Osteocyte (in vitro differentiated cells): Measurements from ENCODE around the gene CMSS1. TPM values are rescaled to one million over a fixed set of nuclear protein-coding genes. Genes with fewer than 3 reads are reported as not detected.

Source experiments
- DNase-seq: peaks from one replicate; pipeline ENCODE4 v3.0.0; 2021; ENCODE audit warnings: mixed read lengths; ENCODE audit not compliant: unreplicated experiment; ENCODE audit errors: extremely low spot score
- H3K27ac Mint-ChIP-seq: one replicate; pipeline ENCODE4 v1.8.0; 2021; ENCODE audit warnings: mild to moderate bottlenecking, mixed read lengths; ENCODE audit not compliant: unreplicated experiment
- H3K27me3 Mint-ChIP-seq: one replicate; pipeline ENCODE4 v1.8.0; 2021; ENCODE audit warnings: mixed read lengths; ENCODE audit not compliant: unreplicated experiment
- H3K36me3 Mint-ChIP-seq: one replicate; pipeline ENCODE4 v1.8.0; 2021; ENCODE audit warnings: mixed read lengths; ENCODE audit not compliant: unreplicated experiment
- H3K4me1 Mint-ChIP-seq: one replicate; pipeline ENCODE4 v1.8.0; 2021; ENCODE audit warnings: mixed read lengths; ENCODE audit not compliant: unreplicated experiment
- H3K4me3 Mint-ChIP-seq: one replicate; pipeline ENCODE4 v1.8.0; 2021; ENCODE audit warnings: mild to moderate bottlenecking, moderate library complexity, mixed read lengths; ENCODE audit not compliant: unreplicated experiment
- H3K9me3 Mint-ChIP-seq: one replicate; pipeline ENCODE4 v1.8.0; 2021; ENCODE audit warnings: mixed read lengths; ENCODE audit not compliant: unreplicated experiment
- total RNA-seq: library from RNA; stranded (reverse); gene quantifications from 2 replicates; pipeline ENCODE4 v1.2.1, GENCODE V29; 2021
- TF ChIP-seq, protein P1 (sequence below): fragments of 200-600 bp; sonication (generic); IDR thresholded peaks from 2 replicates; pipeline ENCODE4 v1.5.0; 2021; ENCODE audit warnings: antibody characterized with exemption, mild to moderate bottlenecking, moderate library complexity

CMSS1 gene
- total RNA-seq, 1 donor from 2014 or later = 38.5 TPM

DNA sequence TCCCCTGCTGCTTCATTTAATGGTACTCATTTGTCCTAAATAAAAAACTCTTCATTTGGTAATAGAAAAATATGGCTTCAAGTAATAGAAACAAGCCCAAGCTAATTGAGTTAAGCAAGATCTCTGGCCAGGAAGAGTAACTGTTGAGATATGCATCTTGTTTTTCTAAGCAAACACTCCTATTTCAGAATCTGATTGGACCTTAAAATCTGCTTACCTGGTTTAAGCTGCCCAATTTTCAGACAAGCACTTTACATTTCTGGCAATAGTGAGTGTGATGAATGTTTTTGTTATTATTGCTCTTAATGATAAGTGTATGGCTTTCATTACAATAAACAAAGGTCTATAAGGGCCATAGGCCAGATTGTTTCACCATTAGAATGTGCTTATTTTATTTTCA is 86.2 kb downstream of the CMSS1 start:
- H3K36me3 Mint-ChIP-seq = peaks cover 2% of the 10 kb centered on the region
- no peak overlapping the region for H3K4me3 Mint-ChIP-seq
- peaks cover 26% of the 10 kb centered on the region for H3K4me1 Mint-ChIP-seq
- H3K27me3 Mint-ChIP-seq = no peaks in the 10 kb centered on the region
- TF ChIP-seq, protein P1, sequence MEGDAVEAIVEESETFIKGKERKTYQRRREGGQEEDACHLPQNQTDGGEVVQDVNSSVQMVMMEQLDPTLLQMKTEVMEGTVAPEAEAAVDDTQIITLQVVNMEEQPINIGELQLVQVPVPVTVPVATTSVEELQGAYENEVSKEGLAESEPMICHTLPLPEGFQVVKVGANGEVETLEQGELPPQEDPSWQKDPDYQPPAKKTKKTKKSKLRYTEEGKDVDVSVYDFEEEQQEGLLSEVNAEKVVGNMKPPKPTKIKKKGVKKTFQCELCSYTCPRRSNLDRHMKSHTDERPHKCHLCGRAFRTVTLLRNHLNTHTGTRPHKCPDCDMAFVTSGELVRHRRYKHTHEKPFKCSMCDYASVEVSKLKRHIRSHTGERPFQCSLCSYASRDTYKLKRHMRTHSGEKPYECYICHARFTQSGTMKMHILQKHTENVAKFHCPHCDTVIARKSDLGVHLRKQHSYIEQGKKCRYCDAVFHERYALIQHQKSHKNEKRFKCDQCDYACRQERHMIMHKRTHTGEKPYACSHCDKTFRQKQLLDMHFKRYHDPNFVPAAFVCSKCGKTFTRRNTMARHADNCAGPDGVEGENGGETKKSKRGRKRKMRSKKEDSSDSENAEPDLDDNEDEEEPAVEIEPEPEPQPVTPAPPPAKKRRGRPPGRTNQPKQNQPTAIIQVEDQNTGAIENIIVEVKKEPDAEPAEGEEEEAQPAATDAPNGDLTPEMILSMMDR = no peak
- H3K9me3 Mint-ChIP-seq = no peaks in the 10 kb centered on the region
- no peak for DNase-seq
- H3K27ac Mint-ChIP-seq = no peak overlapping the region

DNA sequence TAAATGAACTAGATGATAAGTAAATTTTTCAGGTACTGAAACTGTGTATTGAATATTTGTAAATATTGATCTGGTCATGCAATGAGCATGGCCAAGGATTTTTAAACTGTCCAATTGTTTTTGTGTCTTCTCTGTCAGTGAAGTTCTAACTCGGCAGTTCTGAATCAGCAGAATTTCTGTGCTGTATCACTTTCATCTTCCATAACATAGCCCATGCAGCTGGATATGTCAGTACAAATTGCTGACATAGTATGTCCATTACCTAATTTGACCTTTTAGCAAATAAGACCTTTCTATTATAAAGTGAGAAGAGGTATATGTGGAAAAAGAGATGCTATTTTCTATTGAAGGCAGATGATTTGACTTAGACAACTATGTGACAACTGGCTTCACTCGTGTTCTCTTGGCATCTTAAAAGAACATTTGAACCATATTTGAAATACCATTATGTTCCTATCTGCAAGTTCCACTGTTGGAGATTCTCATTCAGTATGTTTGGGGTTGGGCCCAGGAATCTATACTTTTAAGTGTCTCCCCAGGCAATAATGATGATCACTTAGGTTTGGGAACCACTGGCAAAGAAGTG is 90.4 kb downstream of the CMSS1 start:
- Mint-ChIP-seq H3K4me3 (no peak overlapping the region), H3K27me3 (no peaks in the 10 kb centered on the region), H3K36me3 (peaks cover 2% of the 10 kb centered on the region), H3K9me3 (no peaks in the 10 kb centered on the region), H3K27ac (no peak overlapping the region), H3K4me1 (peaks cover 16% of the 10 kb centered on the region)
- no peak for DNase-seq
- TF ChIP-seq, protein P1 = no peak

DNA sequence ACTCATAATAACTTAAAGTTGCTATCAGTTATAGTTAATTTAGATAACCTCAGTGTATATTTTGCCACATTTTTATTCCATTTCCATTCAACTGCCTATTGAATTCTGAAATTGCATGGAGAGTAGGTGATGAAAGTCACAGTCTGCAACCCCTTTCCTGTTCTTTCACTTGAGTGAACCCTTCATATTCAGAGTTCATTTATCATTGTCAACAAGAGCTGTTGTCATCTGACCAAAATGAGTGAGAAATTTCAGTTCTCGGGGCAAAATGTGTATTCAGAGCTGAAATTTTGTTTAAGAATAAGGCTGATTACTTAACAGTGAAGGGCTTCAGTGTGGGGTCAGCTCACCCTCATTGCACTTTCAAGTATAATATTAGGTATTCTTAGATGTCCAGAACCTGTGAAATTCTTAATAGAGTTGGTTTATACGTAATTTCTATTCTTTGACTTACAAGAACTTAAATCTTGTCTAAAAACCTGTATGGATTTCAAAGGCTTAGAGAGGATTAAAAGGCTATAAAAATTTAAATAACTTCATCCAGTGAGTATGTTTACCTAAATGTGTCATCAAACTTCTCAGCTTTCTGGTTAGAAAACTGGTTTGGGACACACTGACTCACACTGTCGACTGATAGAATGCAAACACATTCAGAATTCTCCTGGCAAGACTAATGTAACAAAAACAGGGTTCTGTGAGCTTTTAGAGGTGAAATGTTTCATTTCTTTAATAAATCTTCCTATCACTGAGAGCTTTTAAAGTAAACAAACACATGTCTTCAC is 92.2 kb downstream of the CMSS1 start:
- H3K27ac Mint-ChIP-seq = peak overlapping the region; percentile 65
- peaks cover 2% of the 10 kb centered on the region for H3K36me3 Mint-ChIP-seq
- DNase-seq = no peak
- no peaks in the 10 kb centered on the region for H3K27me3 Mint-ChIP-seq
- TF ChIP-seq, protein P1 = no peak
- H3K9me3 Mint-ChIP-seq = no peaks in the 10 kb centered on the region
- H3K4me3 Mint-ChIP-seq = no peak overlapping the region
- H3K4me1 Mint-ChIP-seq = peaks cover 14% of the 10 kb centered on the region

DNA sequence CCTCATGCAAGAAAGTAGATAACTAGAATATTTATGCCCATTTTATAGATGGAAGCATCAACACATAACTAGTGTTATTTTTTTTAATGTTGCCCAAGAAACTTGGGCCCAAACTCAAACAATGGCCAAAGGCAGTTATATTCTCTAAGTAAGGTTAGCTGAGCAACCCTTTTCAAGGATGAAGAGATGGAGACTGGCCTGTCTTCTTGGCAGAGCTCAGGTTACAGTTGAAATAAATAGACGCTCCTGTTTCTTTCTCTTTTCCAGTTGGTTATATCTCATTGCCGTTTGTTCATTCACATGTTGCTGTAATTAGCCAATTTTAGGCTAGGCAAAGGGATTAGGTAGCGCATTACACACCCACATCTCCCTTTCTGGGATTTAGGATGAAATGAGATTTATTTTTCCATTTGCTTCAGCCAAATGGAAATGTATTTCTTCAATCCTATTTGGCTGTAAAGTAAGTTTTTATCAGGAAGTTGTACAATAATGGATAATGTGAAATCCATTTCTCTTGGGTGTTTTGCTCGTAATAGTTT is 93.2 kb downstream of the CMSS1 start:
- no peak overlapping the region for H3K4me3 Mint-ChIP-seq
- H3K36me3 Mint-ChIP-seq = peaks cover 2% of the 10 kb centered on the region
- DNase-seq = no peak
- no peak overlapping the region for H3K27ac Mint-ChIP-seq
- TF ChIP-seq, protein P1 = no peak
- peaks cover 14% of the 10 kb centered on the region for H3K4me1 Mint-ChIP-seq
- no peaks in the 10 kb centered on the region for H3K27me3 Mint-ChIP-seq
- no peaks in the 10 kb centered on the region for H3K9me3 Mint-ChIP-seq

DNA sequence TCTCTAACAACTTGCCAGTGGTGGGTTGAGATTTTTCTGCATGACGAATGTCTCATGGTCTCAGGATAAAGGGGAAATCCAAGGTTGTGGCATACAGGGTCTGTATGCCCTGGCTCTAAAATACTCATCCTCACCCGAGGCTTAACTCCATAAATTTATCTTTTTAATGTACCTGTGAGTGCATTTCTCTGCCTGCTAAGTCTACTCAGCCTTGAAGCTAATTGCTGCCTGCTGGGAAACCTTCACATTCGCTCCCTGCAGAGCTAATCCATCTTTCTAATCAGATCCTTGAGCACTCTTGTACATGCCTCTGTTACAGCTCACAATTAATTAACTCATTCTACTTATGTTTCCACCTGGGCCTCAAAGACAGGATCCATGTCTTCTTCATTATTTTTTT is 93.8 kb downstream of the CMSS1 start:
- Mint-ChIP-seq H3K4me1 (peaks cover 14% of the 10 kb centered on the region), H3K27ac (no peak overlapping the region), H3K4me3 (no peak overlapping the region), H3K27me3 (no peaks in the 10 kb centered on the region), H3K36me3 (peaks cover 2% of the 10 kb centered on the region), H3K9me3 (no peaks in the 10 kb centered on the region)
- TF ChIP-seq, protein P1 = no peak
- DNase-seq = no peak
